ENCODE data around the gene MAS1L. TPM values are rescaled to one million over a fixed set of nuclear protein-coding genes. Genes with fewer than 3 reads are reported as not detected.

Gene MAS1L
- total and polyA plus RNA-seq, 3 donors from 2014 or later, result not detected

GRCh38 chr6:29521006-29521680 is 33.4 kb upstream of the MAS1L start:
- Histone ChIP-seq H3K27me3 (no peaks in the 10 kb centered on the region), H3K27ac (no peak overlapping the region), H3K36me3 (ENCODE audit: low read depth, missing control alignments) (no peaks in the 10 kb centered on the region), H3K4me3 (no peak overlapping the region), H3K4me1 (no peaks in the 10 kb centered on the region), H3K9me3 (no peaks in the 10 kb centered on the region)
- WGBS, 2 donors, result 66 to 83% methylated on average over 8 of the region's 8 CpGs
- intact Hi-C loops (cut with DNase I; ENCODE audit: low total_unique reads), result no loop called here
- no peak for DNase-seq
- TF ChIP-seq CTCF (IDR thresholded peaks at IDR 0.05) (no peak), POLR2A (IDR thresholded peaks at IDR 0.05) (no peak)

GRCh38 chr6:29520232-29520631 is 32.5 kb upstream of the MAS1L start:
- H3K36me3 ChIP-seq (ENCODE audit: low read depth, missing control alignments), result no peaks in the 10 kb centered on the region
- H3K4me3 ChIP-seq, result no peak overlapping the region
- H3K27ac ChIP-seq, result no peak overlapping the region
- no peaks in the 10 kb centered on the region for H3K4me1 ChIP-seq
- no peak for DNase-seq
- no peaks in the 10 kb centered on the region for H3K27me3 ChIP-seq
- WGBS, 2 donors, result 78 to 88% methylated on average over 4 of the region's 4 CpGs
- intact Hi-C loops (cut with DNase I; ENCODE audit: low total_unique reads), result no loop called here
- TF ChIP-seq CTCF (IDR thresholded peaks at IDR 0.05) (no peak), POLR2A (IDR thresholded peaks at IDR 0.05) (no peak)
- H3K9me3 ChIP-seq, result no peaks in the 10 kb centered on the region

DNA sequence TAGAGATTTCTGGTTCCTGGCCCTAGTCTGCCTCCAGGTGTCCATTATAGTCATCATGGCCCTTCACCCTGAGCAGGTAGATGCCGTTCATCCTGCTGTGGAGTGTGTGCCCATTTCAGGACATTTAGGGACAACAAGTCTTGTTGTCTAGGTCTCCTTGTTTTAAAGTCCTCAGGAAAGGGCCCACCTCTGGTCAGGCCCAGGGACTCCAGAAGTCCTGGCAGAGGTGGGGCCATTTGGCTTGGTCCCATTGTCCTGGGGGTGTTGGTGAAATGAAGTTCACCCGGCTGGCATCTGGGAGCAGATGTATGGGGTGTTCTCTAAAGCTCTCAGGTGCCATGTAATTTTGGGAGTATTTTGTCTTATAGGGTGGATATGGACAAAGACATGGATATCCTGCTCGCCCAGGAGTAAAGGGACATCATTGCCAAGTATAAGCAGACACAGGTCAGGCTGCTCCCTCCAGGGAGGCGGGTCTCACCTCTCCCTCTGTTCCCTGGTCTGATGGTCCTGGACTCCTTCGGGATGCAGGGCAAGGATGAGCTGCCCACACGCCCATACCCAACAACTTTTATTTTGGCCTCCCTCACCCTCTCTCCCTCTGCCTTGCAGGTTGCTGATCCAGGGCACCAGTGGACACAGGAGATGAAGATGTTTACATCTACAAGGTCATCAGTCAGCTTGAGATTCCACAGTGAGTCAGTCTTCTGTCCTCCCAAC is 31.7 kb upstream of the MAS1L start:
- no peak for DNase-seq
- no peaks in the 10 kb centered on the region for H3K27me3 ChIP-seq
- H3K4me3 ChIP-seq, result no peak overlapping the region
- H3K9me3 ChIP-seq, result no peaks in the 10 kb centered on the region
- TF ChIP-seq POLR2A (IDR thresholded peaks at IDR 0.05), result no peak
- TF ChIP-seq CTCF (IDR thresholded peaks at IDR 0.05), result no peak
- H3K4me1 ChIP-seq, result no peaks in the 10 kb centered on the region
- WGBS, 2 donors, result 88 to 90% methylated on average over 6 of the region's 6 CpGs
- intact Hi-C loops (cut with DNase I; ENCODE audit: low total_unique reads), result no loop called here
- H3K36me3 ChIP-seq (ENCODE audit: low read depth, missing control alignments), result no peaks in the 10 kb centered on the region
- no peak overlapping the region for H3K27ac ChIP-seq

DNA sequence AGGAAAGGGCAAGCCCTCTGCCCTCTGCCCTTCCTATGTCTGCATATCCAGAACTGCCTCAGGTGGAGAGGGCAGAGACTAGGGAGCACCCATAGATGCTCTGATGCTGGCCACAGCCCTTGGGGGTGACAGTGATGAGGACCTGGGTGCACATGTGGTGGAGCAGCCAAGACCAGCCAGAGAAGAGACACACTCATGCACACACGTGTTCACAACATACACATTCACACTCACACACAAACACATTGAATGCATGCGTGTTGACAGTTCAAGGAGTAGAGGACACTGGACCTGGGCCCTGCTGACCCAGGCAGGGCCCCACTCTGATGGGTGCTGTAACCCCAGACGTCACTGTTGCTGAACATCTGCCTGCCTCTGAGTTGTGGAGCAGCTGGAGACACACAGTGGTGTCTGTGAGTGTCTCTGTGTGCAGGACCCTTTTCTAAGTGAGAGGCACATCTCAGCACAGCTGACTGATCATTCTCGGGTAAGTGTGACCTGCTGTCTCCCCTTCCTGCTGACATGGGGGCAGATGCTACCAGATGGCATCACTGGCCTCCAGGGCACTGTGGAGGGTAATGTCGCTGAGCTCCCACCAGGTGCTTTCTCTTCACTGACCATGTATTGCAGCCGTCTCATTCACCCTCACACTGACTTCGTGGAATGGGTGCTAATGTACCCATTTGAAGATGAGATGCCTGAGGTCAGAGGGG is 30.1 kb upstream of the MAS1L start:
- TF ChIP-seq POLR2A (IDR thresholded peaks at IDR 0.05) (no peak), CTCF (IDR thresholded peaks at IDR 0.05) (no peak)
- H3K4me3 ChIP-seq, result no peak overlapping the region
- H3K27ac ChIP-seq, result no peak overlapping the region
- no peaks in the 10 kb centered on the region for H3K27me3 ChIP-seq
- intact Hi-C loops (cut with DNase I; ENCODE audit: low total_unique reads), result no loop called here
- no peak for DNase-seq
- H3K4me1 ChIP-seq, result no peaks in the 10 kb centered on the region
- H3K9me3 ChIP-seq, result no peaks in the 10 kb centered on the region
- H3K36me3 ChIP-seq (ENCODE audit: low read depth, missing control alignments), result no peaks in the 10 kb centered on the region
- 78 to 82% methylated on average over 5 to 7 of the region's 7 CpGs for WGBS, 2 donors
